ENCODE measurements around the gene DNAH12. TPM values are rescaled to one million over a fixed set of nuclear protein-coding genes. Genes with fewer than 3 reads are reported as not detected.

The DNAH12 gene
- total RNA-seq, 2 experiments from 2014 or later = 0.21 TPM; not detected in 1

GRCh38 chr3:57391767-57392166, 152.4 kb downstream of the DNAH12 start:
- Histone ChIP-seq H4K20me1 (ENCODE audit: insufficient read depth, low read length) (no peaks in the 10 kb centered on the region), H3K4me3 (ENCODE audit: low read depth, low read length, poor library complexity, severe bottlenecking) (no peak overlapping the region), H3K27ac (ENCODE audit: low read depth, low read length, poor library complexity, severe bottlenecking) (no peak overlapping the region), H2AFZ (ENCODE audit: low read length) (no peak overlapping the region), H3K9me3 (ENCODE audit: low read length) (no peaks in the 10 kb centered on the region), H3K79me2 (ENCODE audit: insufficient read depth, low read depth, low read length) (no peaks in the 10 kb centered on the region), H3K9me2 (ENCODE audit: insufficient read depth, low read length) (no peaks in the 10 kb centered on the region), H3K36me3 (ENCODE audit: insufficient read depth, low read length) (no peaks in the 10 kb centered on the region), H3K4me1 (ENCODE audit: insufficient read depth, low read length, poor library complexity, severe bottlenecking) (no peaks in the 10 kb centered on the region), H3K4me2 (ENCODE audit: low read length) (no peak overlapping the region)
- ChIA-PET CTCF (ENCODE audit: unreplicated experiment) (no interaction called here), POLR2A (no interaction called here)
- TF ChIP-seq CTCF (conservative IDR thresholded peaks at IDR 0.05; ENCODE audit: low read length) = no peak
- TF ChIP-seq EZH2phosphoT487 (IDR thresholded peaks at IDR 0.05; ENCODE audit: borderline replicate concordance, low read depth, low read length) = no peak
- intact Hi-C loops (cut with micrococcal nuclease; ENCODE audit: unreplicated experiment) = loop anchor here (10.0 kb wide), 1 partner anchor 217 kb away; no protein-coding TSS in a partner anchor
- BruUV-seq (replicated peaks) = no TSS peak
- no peak for DNase-seq (ENCODE audit: low spot score)

GRCh38 chr3:57389271-57389670, 154.9 kb downstream of the DNAH12 start:
- CTCF ChIA-PET (ENCODE audit: unreplicated experiment) = no interaction called here

More at GRCh38 chr3:57389271-57389670, 154.9 kb downstream of the DNAH12 start:
- Histone ChIP-seq H2AFZ (ENCODE audit: low read length) (no peak overlapping the region), H3K36me3 (ENCODE audit: insufficient read depth, low read length) (no peaks in the 10 kb centered on the region), H3K4me3 (ENCODE audit: low read depth, low read length, poor library complexity, severe bottlenecking) (no peak overlapping the region), H3K4me1 (ENCODE audit: insufficient read depth, low read length, poor library complexity, severe bottlenecking) (no peaks in the 10 kb centered on the region), H3K9me3 (ENCODE audit: low read length) (no peaks in the 10 kb centered on the region), H3K27ac (ENCODE audit: low read depth, low read length, poor library complexity, severe bottlenecking) (no peak overlapping the region), H3K79me2 (ENCODE audit: insufficient read depth, low read depth, low read length) (no peaks in the 10 kb centered on the region), H3K9me2 (ENCODE audit: insufficient read depth, low read length) (no peaks in the 10 kb centered on the region), H4K20me1 (ENCODE audit: insufficient read depth, low read length) (no peaks in the 10 kb centered on the region), H3K4me2 (ENCODE audit: low read length) (no peak overlapping the region)
- intact Hi-C loops (cut with micrococcal nuclease; ENCODE audit: unreplicated experiment) = no loop called here
- no peak for DNase-seq (ENCODE audit: low spot score)
- no TSS peak for BruUV-seq (replicated peaks)
- TF ChIP-seq CTCF (conservative IDR thresholded peaks at IDR 0.05; ENCODE audit: low read length) (no peak), EZH2phosphoT487 (IDR thresholded peaks at IDR 0.05; ENCODE audit: borderline replicate concordance, low read depth, low read length) (no peak)
- POLR2A ChIA-PET = interaction anchor here (1.0 kb wide), 1 partner anchor 12 kb away, joined by 3 read pairs; no protein-coding TSS in a partner anchor

Measured in OCI-LY7 (cell line).